ENCODE data around the gene USP53.
"Not testable (repeated sequence)": the region's sequence is repeated elsewhere in the genome, so short reads cannot be mapped to it uniquely, and the experiment has no call there.

The USP53 gene

DNA sequence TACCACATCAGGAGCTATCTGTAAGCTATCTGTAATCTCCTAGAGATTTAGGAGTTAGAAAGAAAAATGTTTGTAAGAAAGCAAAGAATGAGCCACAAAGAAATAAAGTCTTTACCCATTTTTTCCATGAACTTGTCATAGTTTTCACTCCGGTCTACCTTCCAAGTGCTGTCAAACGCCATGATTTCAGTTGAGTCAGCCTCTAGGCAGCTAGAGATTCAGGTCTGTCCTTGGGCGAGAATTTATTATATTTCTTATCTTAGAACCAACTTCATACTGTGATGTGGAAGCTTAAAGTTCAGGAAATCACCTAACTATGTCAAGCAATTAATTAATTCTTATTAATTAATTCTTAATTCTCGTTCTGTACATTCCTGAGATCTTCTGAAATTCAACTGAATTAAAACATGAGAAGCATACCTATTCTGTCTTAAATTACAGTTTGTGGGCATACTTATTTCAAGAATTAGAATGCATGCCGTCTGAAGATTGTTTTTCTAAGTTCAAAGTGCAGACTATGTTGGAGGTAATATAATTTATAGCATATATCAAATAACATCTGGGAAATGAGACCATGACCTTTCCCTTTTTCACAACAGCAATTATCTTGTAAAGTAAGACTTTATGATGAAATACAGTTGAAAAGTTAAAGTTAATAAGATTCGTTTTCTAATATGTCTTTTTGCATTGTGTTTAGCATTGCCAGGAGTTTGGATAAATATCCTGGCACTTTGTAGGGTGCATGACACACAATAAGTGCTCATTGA lies 109.6 kb downstream of the USP53 start, which contains the start of gene FABP2:
TSS of gene FABP2 (minus strand) at position 218 of the 767 bp plus-strand sequence. CDS start at position 182, 36 bp downstream.
- DNase-seq = no peak

DNA sequence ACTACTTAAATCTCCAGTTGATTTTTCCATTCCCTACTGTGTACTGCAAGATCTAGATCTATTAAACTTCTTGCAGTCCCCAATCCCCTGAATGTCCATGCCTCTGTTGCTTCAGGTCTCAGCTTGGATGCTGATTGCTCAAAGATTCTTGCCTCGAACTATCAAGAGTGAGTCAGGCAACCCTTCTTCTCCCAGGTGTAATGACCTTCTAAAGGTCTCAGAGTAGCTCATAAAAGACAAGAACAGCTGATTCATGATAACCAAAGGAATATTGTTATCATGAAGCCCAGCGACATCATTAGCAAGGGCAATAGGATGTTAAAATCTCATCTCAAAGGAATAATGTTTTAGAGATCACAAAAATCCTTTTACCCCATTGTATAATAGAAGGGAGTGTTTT lies 116.2 kb downstream of the USP53 start:
- DNase-seq = no peak

DNA sequence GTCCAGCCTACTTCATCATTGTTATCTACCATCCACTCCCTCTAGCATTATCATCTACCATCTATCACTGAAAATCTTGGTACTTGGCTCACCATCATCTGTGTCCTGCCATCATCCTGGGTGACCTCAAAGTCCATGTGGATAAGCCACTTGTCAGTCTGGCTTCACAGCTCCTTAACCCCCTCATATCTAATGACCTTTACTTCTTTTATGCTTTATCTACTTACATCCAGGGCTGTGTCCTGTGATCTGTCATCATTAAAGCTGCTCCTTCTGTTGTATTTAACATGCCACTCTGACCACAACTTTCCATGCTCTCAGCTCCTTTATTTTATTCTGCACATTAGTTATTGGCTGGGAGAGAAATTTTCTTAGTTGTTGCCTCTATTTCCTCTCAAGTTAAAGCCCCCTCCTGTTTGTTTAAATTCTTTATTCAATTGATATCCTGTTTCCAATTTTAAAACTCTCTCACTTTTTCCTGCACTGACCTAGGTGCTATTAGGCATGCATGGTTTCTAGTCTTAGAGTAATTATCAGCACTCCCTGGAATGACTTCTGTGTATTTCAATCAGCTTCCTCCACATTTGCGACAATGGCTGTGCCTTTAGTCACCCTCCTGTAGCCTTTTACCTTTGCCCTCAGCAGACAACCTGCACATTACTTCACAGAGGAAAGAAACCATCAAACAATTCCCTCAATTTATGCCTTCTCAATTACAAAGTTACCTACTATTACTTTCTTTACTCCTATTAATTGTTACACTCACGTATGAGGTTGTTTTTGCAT lies 117.5 kb downstream of the USP53 start:
- DNase-seq = no peak

DNA sequence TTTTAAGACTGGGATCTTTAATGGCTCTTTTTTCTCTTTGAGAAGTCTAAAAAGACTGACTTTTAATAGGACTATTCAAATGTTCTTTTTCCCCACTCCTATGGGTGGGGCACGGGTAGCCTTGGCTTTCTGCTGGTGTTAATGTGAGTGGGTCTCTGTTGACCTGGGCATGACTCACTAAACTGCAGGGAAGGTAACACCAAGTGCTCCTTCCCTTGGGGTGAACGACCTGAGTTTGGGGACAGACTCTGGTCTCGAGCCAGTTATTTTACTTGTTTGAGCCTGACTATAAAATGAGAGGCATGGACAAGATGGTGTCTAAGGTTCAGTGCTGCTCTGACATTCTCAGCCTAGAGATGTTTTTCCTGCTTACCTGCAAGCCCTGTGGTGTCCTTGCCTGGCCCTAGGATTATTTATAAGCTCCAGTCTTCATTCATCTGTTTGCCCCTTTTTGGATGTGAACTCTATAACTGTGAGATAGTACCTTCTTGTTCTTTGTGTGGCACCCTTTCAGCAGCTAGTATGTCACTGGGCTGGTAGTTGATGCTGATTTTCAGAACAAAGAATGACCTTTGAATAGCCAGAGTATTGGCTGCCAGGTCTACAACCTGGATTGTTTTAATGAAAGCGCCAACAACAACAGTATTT lies 123.9 kb downstream of the USP53 start:
- DNase-seq = not testable (repeated sequence)

DNA sequence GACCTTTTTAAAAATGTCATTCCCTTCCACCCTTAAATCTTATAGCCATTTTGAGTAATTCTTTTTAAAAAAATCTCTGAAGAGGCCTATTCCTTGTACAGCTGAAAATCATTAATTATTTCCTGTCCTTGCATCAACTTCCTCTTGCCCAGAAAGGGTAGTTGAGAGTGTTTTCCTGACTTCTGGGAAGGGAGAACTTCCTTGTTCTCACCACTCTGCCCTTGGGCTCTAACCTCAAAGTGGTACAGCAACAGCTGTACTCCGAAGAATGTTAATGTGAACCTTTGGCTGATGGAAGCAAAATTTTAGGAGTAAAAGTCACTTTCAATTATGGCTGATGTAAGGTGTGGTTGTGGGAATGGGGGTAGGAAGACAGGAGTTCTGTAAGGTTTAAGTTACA lies 124.5 kb downstream of the USP53 start:
- DNase-seq = no peak

DNA sequence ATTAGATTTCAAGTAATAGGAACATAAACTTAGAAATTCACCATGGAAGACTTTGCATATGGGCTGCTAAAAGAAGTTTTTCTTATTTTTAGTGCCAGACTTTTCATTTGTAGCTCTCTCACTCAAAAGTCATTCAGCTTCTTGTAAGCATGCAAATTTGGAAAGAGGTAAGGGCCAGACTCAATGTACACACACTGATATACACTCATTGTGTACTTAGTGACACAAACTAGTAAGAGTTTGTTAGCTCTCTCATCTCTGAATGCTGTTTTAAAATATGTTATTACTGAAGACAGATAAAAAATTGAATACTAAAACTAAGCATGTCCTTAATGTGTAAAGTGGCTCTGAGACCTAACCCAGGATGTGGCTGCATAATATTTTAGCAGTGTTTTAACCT lies 127.4 kb downstream of the USP53 start:
- not testable (repeated sequence) for DNase-seq

DNA sequence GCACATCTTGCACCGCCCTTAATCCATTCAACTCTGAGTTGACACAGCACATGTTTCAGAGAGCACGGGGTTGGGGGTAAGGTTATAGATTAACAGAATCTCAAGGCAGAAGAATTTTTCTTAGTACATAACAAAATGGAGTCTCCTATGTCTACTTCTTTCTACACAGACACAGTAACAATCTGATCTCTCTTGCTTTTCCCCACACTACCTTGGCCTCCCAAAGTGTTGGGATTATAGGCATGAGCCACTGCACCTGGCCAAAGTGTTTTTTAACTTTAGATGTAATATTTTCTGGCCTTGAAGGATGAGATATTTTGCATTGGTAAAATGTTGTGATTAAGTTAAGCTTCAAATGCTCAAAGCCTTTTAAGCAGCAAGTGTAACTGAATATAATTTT lies 130.8 kb downstream of the USP53 start:
- not testable (repeated sequence) for DNase-seq
